CD4-positive, alpha-beta T cell treated with Interleukin-6 at 100 ng/mL for 8 hours (primary cell): ENCODE data around the gene PIH1D1.

Experiments used
- DNase-seq: peaks from one replicate; pipeline ENCODE4 v3.0.0-alpha.2; 2020; ENCODE audit warnings: mixed read lengths, low spot score

Gene PIH1D1

GRCh38 chr19:49434907-49435583 is 16.6 kb downstream of the PIH1D1 start:
- DNase-seq: no peak

- no peak for DNase-seq
Measured at GRCh38 chr19:49433240-49433901, 18.2 kb downstream of the PIH1D1 start.

- peak; percentile 11 for DNase-seq
Measured at GRCh38 chr19:49432141-49433073, 19.2 kb downstream of the PIH1D1 start.

GRCh38 chr19:49431330-49431749 is 20.3 kb downstream of the PIH1D1 start:
- no peak for DNase-seq

GRCh38 chr19:49430678-49431329 is 20.8 kb downstream of the PIH1D1 start:
- DNase-seq: no peak

- no peak for DNase-seq
Measured at GRCh38 chr19:49430172-49430677, 21.4 kb downstream of the PIH1D1 start.

GRCh38 chr19:49428547-49429451 is 22.8 kb downstream of the PIH1D1 start:
- no peak for DNase-seq

GRCh38 chr19:49427855-49428546 is 23.6 kb downstream of the PIH1D1 start:
- DNase-seq: peak; percentile 20

- no peak for DNase-seq
Measured at GRCh38 chr19:49427339-49427738, 24.3 kb downstream of the PIH1D1 start.

GRCh38 chr19:49425922-49426592 is 25.6 kb downstream of the PIH1D1 start:
- no peak for DNase-seq

GRCh38 chr19:49425178-49425577 is 26.4 kb downstream of the PIH1D1 start, which contains the start of gene GFY:
TSS of gene GFY (plus strand) at chr19:49425388. CDS start at chr19:49426431, 1,043 bp downstream.
- DNase-seq: no peak

- DNase-seq: peak; percentile 29
Measured at GRCh38 chr19:49423985-49424303, 27.7 kb downstream of the PIH1D1 start.

GRCh38 chr19:49423071-49423984 is 28.3 kb downstream of the PIH1D1 start, which contains the start of gene PTH2:
TSS of gene PTH2 (minus strand) at chr19:49423441. CDS start at chr19:49423339, 102 bp downstream.
- DNase-seq: no peak

GRCh38 chr19:49422407-49423070 is 29.1 kb downstream of the PIH1D1 start:
- peak; percentile 29 for DNase-seq

GRCh38 chr19:49421878-49422202 is 29.8 kb downstream of the PIH1D1 start:
- no peak for DNase-seq

- DNase-seq: peak; percentile 7
Measured at GRCh38 chr19:49421039-49421877, 30.4 kb downstream of the PIH1D1 start.

GRCh38 chr19:49420227-49420626 is 31.4 kb downstream of the PIH1D1 start:
- DNase-seq: no peak
